ENCODE results near the gene POLE2.
"Not testable (repeated sequence)": the region's sequence is repeated elsewhere in the genome, so short reads cannot be mapped to it uniquely, and the experiment has no call there.

DNA sequence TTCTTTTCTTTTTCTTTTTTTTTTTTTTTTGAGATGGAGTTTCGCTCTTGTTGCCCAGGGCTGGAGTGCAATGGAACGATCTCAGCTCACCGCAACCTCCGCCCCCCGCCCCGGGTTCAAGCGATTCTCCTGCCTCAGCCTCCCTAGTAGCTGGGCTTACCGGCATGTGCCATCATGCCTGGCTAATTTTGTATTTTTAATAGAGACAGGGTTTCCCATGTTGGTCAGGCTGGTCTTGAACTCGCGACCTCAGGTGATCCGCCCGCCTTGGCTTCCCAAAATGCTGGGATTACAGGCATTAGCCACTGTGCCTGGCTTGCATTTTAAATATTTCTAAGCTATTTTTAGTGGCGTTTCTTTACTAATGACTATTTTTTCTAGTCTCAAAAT lies 5.7 kb upstream of the POLE2 start:
- TF ChIP-seq, protein P1, sequence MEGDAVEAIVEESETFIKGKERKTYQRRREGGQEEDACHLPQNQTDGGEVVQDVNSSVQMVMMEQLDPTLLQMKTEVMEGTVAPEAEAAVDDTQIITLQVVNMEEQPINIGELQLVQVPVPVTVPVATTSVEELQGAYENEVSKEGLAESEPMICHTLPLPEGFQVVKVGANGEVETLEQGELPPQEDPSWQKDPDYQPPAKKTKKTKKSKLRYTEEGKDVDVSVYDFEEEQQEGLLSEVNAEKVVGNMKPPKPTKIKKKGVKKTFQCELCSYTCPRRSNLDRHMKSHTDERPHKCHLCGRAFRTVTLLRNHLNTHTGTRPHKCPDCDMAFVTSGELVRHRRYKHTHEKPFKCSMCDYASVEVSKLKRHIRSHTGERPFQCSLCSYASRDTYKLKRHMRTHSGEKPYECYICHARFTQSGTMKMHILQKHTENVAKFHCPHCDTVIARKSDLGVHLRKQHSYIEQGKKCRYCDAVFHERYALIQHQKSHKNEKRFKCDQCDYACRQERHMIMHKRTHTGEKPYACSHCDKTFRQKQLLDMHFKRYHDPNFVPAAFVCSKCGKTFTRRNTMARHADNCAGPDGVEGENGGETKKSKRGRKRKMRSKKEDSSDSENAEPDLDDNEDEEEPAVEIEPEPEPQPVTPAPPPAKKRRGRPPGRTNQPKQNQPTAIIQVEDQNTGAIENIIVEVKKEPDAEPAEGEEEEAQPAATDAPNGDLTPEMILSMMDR (IDR thresholded peaks at IDR 0.05) = not testable (repeated sequence)
- not testable (repeated sequence) for TF ChIP-seq POLR2A (IDR thresholded peaks at IDR 0.05)
